ENCODE results near the gene OPN4. TPM values are rescaled to one million over a fixed set of nuclear protein-coding genes. Genes with fewer than 3 reads are reported as not detected.

Gene OPN4
- total and polyA plus RNA-seq, 5 donors from 2014 or later = not detected

- ATAC-seq (ENCODE audit: low read depth in 2 of 2) (no peak), DNase-seq (no peak)
- H3K4me3 ChIP-seq (ENCODE audit: low read depth, low read length) = no peak overlapping the region
- no peaks in the 10 kb centered on the region for H3K4me1 Mint-ChIP-seq
- H3K9me3 ChIP-seq (ENCODE audit: control insufficient read depth in 2 of 2, low read length in 2 of 2) = no peaks in the 10 kb centered on the region
- no peak overlapping the region for H3K27ac Mint-ChIP-seq
- H3K4me1 ChIP-seq (ENCODE audit: control insufficient read depth, insufficient read depth, low read length, poor library complexity, severe bottlenecking) = no peaks in the 10 kb centered on the region
- H3K27me3 ChIP-seq (ENCODE audit: control insufficient read depth, insufficient read depth, low read length) = no peaks in the 10 kb centered on the region
- peaks cover 8% of the 10 kb centered on the region for H3K27me3 Mint-ChIP-seq
- no peaks in the 10 kb centered on the region for H3K36me3 Mint-ChIP-seq
- no peak overlapping the region for H3K4me3 Mint-ChIP-seq
- H3K9me3 Mint-ChIP-seq = no peaks in the 10 kb centered on the region
- no peaks in the 10 kb centered on the region for H3K36me3 ChIP-seq (ENCODE audit: control insufficient read depth, insufficient read depth, low read length)
- H3K27ac ChIP-seq (ENCODE audit: insufficient read depth, low read length, poor library complexity, severe bottlenecking) = no peak overlapping the region
These were observed 27.5 kb downstream of the OPN4 start for GRCh38 chr10:86681722-86682386.

GRCh38 chr10:86682675-86683074 is 28.3 kb downstream of the OPN4 start:
- DNase-seq = no peak
- H3K27me3 ChIP-seq (ENCODE audit: control insufficient read depth, insufficient read depth, low read length) = no peaks in the 10 kb centered on the region

DNA sequence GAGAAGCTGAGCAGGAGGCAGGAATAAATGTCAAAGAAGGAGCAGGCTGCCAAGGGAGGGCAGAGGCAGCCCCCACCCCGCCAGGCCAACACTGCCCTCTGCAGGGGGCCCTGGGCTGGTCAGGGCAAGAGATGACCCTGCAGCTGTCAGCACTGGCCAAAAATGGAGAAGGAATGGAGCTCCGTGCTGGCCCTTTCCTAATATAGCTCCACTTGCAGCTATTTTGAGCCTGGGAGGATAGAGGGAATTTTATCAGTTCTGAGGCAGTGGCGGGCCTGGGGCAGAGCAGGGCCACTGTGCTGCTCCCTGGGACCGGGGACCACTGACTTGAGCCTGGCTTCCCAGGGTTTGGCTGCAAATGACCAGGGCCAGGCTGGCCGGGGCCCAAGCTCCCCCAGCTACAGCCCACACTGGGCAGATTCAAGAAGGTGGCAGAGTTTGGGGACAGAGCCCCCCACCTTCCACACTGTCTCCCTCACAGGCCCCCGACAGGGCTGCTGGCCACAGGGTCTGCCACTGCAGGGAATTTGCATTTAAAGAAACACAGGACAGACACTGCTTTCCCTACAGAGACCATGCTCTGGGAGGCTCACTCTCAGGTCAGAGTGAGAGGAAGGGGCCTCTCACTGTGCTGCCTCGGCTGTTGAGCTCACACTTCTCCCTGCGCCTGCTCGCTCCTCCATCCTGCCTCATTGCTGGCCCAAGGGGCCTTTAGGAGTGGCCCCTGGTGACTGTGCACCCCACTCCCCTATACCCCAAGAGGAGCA is 30.2 kb downstream of the OPN4 start:
- H3K27ac ChIP-seq (ENCODE audit: insufficient read depth, low read length, poor library complexity, severe bottlenecking) = no peak overlapping the region
- DNase-seq (no peak), ATAC-seq (ENCODE audit: low read depth in 2 of 2) (no peak)
- H3K9me3 Mint-ChIP-seq = no peaks in the 10 kb centered on the region
- peaks cover 0 to 11% (median 3%) of the 10 kb centered on the region in 4 donors for H3K4me1 Mint-ChIP-seq
- H3K36me3 ChIP-seq (ENCODE audit: control insufficient read depth, insufficient read depth, low read length) = no peaks in the 10 kb centered on the region
- no peak overlapping the region for H3K4me3 Mint-ChIP-seq
- H3K27ac Mint-ChIP-seq = no peak overlapping the region
- H3K4me3 ChIP-seq (ENCODE audit: low read depth, low read length) = no peak overlapping the region
- H3K9me3 ChIP-seq (ENCODE audit: control insufficient read depth in 2 of 2, low read length in 2 of 2) = no peaks in the 10 kb centered on the region
- peaks cover 8% of the 10 kb centered on the region for H3K27me3 Mint-ChIP-seq
- no peaks in the 10 kb centered on the region for H3K4me1 ChIP-seq (ENCODE audit: control insufficient read depth, insufficient read depth, low read length, poor library complexity, severe bottlenecking)
- no peaks in the 10 kb centered on the region for H3K36me3 Mint-ChIP-seq
- H3K27me3 ChIP-seq (ENCODE audit: control insufficient read depth, insufficient read depth, low read length) = no peaks in the 10 kb centered on the region

More at GRCh38 chr10:86682675-86683074, 28.3 kb downstream of the OPN4 start:
- Histone ChIP-seq H3K9me3 (ENCODE audit: control insufficient read depth in 2 of 2, low read length in 2 of 2) (no peaks in the 10 kb centered on the region), H3K4me3 (ENCODE audit: low read depth, low read length) (no peak overlapping the region), H3K27ac (ENCODE audit: insufficient read depth, low read length, poor library complexity, severe bottlenecking) (no peak overlapping the region), H3K36me3 (ENCODE audit: control insufficient read depth, insufficient read depth, low read length) (no peaks in the 10 kb centered on the region), H3K4me1 (ENCODE audit: control insufficient read depth, insufficient read depth, low read length, poor library complexity, severe bottlenecking) (no peaks in the 10 kb centered on the region)
- no peak overlapping the region for H3K27ac Mint-ChIP-seq
- H3K4me1 Mint-ChIP-seq = no peaks in the 10 kb centered on the region
- H3K27me3 Mint-ChIP-seq = peaks cover 8% of the 10 kb centered on the region
- H3K9me3 Mint-ChIP-seq = no peaks in the 10 kb centered on the region
- no peak for ATAC-seq (ENCODE audit: low read depth in 2 of 2)
- H3K36me3 Mint-ChIP-seq = no peaks in the 10 kb centered on the region
- no peak overlapping the region for H3K4me3 Mint-ChIP-seq

DNA sequence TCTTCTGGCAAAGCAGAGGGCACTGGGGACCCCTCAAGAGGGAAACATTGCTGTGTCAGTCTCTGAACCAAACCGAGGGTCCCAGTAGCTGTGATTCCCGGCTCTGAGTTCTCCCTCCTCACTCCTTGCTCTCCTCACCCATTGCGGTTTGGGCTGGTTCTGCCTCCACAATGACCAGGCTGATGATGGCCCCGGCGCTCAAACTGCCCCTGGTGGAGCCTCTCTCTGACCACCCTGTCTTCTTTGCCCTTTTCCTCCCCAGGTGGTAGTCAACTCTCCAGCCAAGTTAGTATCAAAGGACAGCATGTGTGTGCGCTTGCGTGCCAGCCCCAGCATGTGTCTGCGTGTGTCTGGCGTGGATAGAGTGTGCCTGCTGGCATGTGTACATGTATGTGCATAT is 31.1 kb downstream of the OPN4 start:
- H3K27ac Mint-ChIP-seq = no peak overlapping the region
- peaks cover 0 to 11% (median 3%) of the 10 kb centered on the region in 4 donors for H3K4me1 Mint-ChIP-seq
- H3K4me3 Mint-ChIP-seq = no peak overlapping the region

GRCh38 chr10:86685893-86686632 is 31.7 kb downstream of the OPN4 start:
- DNase-seq (no peak), ATAC-seq (ENCODE audit: low read depth in 2 of 2) (no peak)
- Histone ChIP-seq H3K4me1 (ENCODE audit: control insufficient read depth, insufficient read depth, low read length, poor library complexity, severe bottlenecking) (no peaks in the 10 kb centered on the region), H3K4me3 (ENCODE audit: low read depth, low read length) (no peak overlapping the region), H3K36me3 (ENCODE audit: control insufficient read depth, insufficient read depth, low read length) (no peaks in the 10 kb centered on the region), H3K9me3 (ENCODE audit: control insufficient read depth in 2 of 2, low read length in 2 of 2) (no peaks in the 10 kb centered on the region), H3K27me3 (ENCODE audit: control insufficient read depth, insufficient read depth, low read length) (no peaks in the 10 kb centered on the region), H3K27ac (ENCODE audit: insufficient read depth, low read length, poor library complexity, severe bottlenecking) (no peak overlapping the region)
- Mint-ChIP-seq H3K4me3 (no peak overlapping the region), H3K4me1 (peaks cover 0 to 11% (median 3%) of the 10 kb centered on the region in 4 donors), H3K9me3 (peaks cover 0 to 2% (median 0%) of the 10 kb centered on the region in 7 donors), H3K27ac (no peak overlapping the region), H3K27me3 (peaks cover 8% of the 10 kb centered on the region), H3K36me3 (no peaks in the 10 kb centered on the region)

More for the DNA sequence above, 31.1 kb downstream of the OPN4 start:
- no peaks in the 10 kb centered on the region for H3K36me3 Mint-ChIP-seq
- Histone ChIP-seq H3K4me1 (ENCODE audit: control insufficient read depth, insufficient read depth, low read length, poor library complexity, severe bottlenecking) (no peaks in the 10 kb centered on the region), H3K27me3 (ENCODE audit: control insufficient read depth, insufficient read depth, low read length) (no peaks in the 10 kb centered on the region), H3K9me3 (ENCODE audit: control insufficient read depth in 2 of 2, low read length in 2 of 2) (no peaks in the 10 kb centered on the region), H3K4me3 (ENCODE audit: low read depth, low read length) (no peak overlapping the region), H3K36me3 (ENCODE audit: control insufficient read depth, insufficient read depth, low read length) (no peaks in the 10 kb centered on the region), H3K27ac (ENCODE audit: insufficient read depth, low read length, poor library complexity, severe bottlenecking) (no peak overlapping the region)
- no peaks in the 10 kb centered on the region for H3K9me3 Mint-ChIP-seq
- H3K27me3 Mint-ChIP-seq = peaks cover 8% of the 10 kb centered on the region
- DNase-seq (no peak), ATAC-seq (ENCODE audit: low read depth in 2 of 2) (no peak)

GRCh38 chr10:86686972-86687371 is 32.6 kb downstream of the OPN4 start:
- Histone ChIP-seq H3K36me3 (ENCODE audit: control insufficient read depth, insufficient read depth, low read length) (no peaks in the 10 kb centered on the region), H3K4me3 (ENCODE audit: low read depth, low read length) (no peak overlapping the region), H3K27me3 (ENCODE audit: control insufficient read depth, insufficient read depth, low read length) (no peaks in the 10 kb centered on the region), H3K4me1 (ENCODE audit: control insufficient read depth, insufficient read depth, low read length, poor library complexity, severe bottlenecking) (no peaks in the 10 kb centered on the region), H3K27ac (ENCODE audit: insufficient read depth, low read length, poor library complexity, severe bottlenecking) (no peak overlapping the region), H3K9me3 (ENCODE audit: control insufficient read depth in 2 of 2, low read length in 2 of 2) (no peaks in the 10 kb centered on the region)
- Mint-ChIP-seq H3K4me1 (peaks cover 0 to 11% (median 3%) of the 10 kb centered on the region in 4 donors), H3K36me3 (no peaks in the 10 kb centered on the region), H3K4me3 (no peak overlapping the region), H3K27ac (no peak overlapping the region), H3K9me3 (peaks cover 0 to 2% (median 0%) of the 10 kb centered on the region in 7 donors), H3K27me3 (peaks cover 8% of the 10 kb centered on the region)
- DNase-seq = no peak
- ATAC-seq (ENCODE audit: low read depth in 2 of 2) = no peak

- ATAC-seq (ENCODE audit: low read depth in 2 of 2) (no peak), DNase-seq (no peak)
- Histone ChIP-seq H3K9me3 (ENCODE audit: control insufficient read depth in 2 of 2, low read length in 2 of 2) (no peaks in the 10 kb centered on the region), H3K4me3 (ENCODE audit: low read depth, low read length) (no peak overlapping the region), H3K4me1 (ENCODE audit: control insufficient read depth, insufficient read depth, low read length, poor library complexity, severe bottlenecking) (no peaks in the 10 kb centered on the region), H3K27me3 (ENCODE audit: control insufficient read depth, insufficient read depth, low read length) (no peaks in the 10 kb centered on the region), H3K27ac (ENCODE audit: insufficient read depth, low read length, poor library complexity, severe bottlenecking) (no peak overlapping the region), H3K36me3 (ENCODE audit: control insufficient read depth, insufficient read depth, low read length) (no peaks in the 10 kb centered on the region)
- Mint-ChIP-seq H3K36me3 (no peaks in the 10 kb centered on the region), H3K27ac (peak overlapping the region in 1 of 3 donors; percentile 5), H3K4me1 (peaks cover 0 to 11% (median 3%) of the 10 kb centered on the region in 4 donors), H3K27me3 (peaks cover 8% of the 10 kb centered on the region), H3K4me3 (no peak overlapping the region), H3K9me3 (peaks cover 0 to 2% (median 0%) of the 10 kb centered on the region in 7 donors)
These were observed 33.4 kb downstream of the OPN4 start for GRCh38 chr10:86687750-86688149.

Measured in CD4-positive, CD25-positive, alpha-beta regulatory T cell (primary cell).